Activated naive CD4-positive, alpha-beta T cell treated with anti-CD3 and anti-CD28 coated beads, Interleukin-2, amount 10 ng/mL, durations not matched to agents 5 hours and 36 hours (primary cell): Measurements from ENCODE around the gene TUG1. TPM values are rescaled to one million over a fixed set of nuclear protein-coding genes. Genes with fewer than 3 reads are reported as not detected.

ENCODE experiments used
- total RNA-seq, 2 experiments: library from RNA; stranded (reverse); gene quantifications; one replicate each; pipeline ENCODE4 v1.2.3, GENCODE V29; 2021

TUG1 gene
- 10 to 100 TPM; 82.5 to 87.1 TPM for total RNA-seq

GRCh38 chr22:30968924-30969531 is at the start of gene TUG1:
Gene TUG1, plus strand, starts transcription at chr22:30969265.

DNA sequence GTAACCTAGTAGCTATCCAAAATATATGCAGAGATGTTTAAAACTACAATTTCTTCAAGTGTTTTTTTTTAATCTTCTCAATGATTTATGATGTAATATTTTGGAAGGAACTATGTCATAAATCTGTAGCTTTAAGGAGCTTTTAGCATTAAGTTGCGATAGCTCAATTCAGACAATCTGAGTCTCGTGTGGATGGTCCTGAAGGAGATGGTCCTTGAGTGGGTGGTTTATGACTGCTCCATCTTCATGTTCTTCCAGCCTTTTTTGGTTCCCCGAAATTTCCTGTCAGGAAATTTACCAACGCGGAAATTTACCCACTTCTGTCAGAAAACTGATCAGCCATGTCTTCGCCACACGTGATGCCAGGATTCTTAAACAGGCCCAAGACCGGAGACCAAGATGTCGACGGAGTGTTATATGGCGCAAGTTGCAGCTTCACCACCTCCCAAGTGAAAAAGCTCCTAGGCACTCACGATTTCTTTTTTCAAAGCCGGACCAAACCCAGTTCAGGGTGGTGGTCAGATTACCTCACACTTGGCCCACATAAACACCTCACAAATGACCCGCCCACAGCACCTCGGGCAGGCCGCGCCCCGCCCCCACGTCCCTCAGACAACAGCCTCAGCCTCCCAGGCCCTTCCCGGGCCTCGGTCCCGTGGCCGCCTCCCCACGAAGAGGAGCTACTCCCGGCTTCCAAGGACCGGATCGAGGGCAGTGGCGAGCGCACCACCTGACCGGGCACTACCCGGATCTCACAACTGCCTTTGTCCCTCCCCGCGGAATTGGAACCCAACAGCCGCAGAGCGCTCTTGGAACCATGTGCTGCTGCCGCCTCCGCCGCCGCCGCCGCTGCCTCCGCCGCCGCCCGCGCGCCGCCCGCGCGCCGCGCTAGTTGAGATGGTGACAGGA is 796 bp upstream of the TUG1 start, which contains the start of gene MORC2:
TSS of gene MORC2 (minus strand) at position 760 of the 909 bp plus-strand sequence. CDS start 885 bp downstream, outside the sequence.

Other genes starting within 250 kb of the TUG1 start
- gene MORC2, start 491 bp upstream of the TUG1 start, total RNA-seq = 10 to 100 TPM; 49.6 to 51.3 TPM
- gene SMTN, start 112.1 kb downstream of the TUG1 start, total RNA-seq = 10 to 100 TPM; 33.3 to 33.9 TPM
- 1 to 10 TPM; 1.7 to 2.1 TPM for gene SELENOM, start 138.3 kb downstream of the TUG1 start, total RNA-seq
- not detected for gene INPP5J, start 153.7 kb downstream of the TUG1 start, total RNA-seq
- not detected for gene PLA2G3, start 171.2 kb downstream of the TUG1 start, total RNA-seq
- gene RNF185, start 190.9 kb downstream of the TUG1 start, total RNA-seq = 10 to 100 TPM; 22.3 to 23.2 TPM
- gene LIMK2, start 243.0 kb downstream of the TUG1 start, total RNA-seq = 10 to 100 TPM; 42.3 to 44.7 TPM